Measurements from ENCODE around the gene SOX1. TPM values are rescaled to one million over a fixed set of nuclear protein-coding genes. Genes with fewer than 3 reads are reported as not detected.

The SOX1 gene
- total RNA-seq, 1 experiment from 2014 or later, result not detected

- Mint-ChIP-seq H3K36me3 (ENCODE audit: insufficient read depth, unreplicated experiment) (no peaks in the 10 kb centered on the region), H3K9me3 (ENCODE audit: unreplicated experiment) (peaks cover 14% of the 10 kb centered on the region), H3K27ac (ENCODE audit: low read depth, unreplicated experiment) (no peak overlapping the region), H3K27me3 (ENCODE audit: insufficient read depth, unreplicated experiment) (no peaks in the 10 kb centered on the region), H3K4me3 (ENCODE audit: unreplicated experiment) (no peak overlapping the region), H3K4me1 (ENCODE audit: insufficient read depth, unreplicated experiment) (no peaks in the 10 kb centered on the region)
- CTCF ChIA-PET, result no interaction called here
- TF ChIP-seq, protein P1, sequence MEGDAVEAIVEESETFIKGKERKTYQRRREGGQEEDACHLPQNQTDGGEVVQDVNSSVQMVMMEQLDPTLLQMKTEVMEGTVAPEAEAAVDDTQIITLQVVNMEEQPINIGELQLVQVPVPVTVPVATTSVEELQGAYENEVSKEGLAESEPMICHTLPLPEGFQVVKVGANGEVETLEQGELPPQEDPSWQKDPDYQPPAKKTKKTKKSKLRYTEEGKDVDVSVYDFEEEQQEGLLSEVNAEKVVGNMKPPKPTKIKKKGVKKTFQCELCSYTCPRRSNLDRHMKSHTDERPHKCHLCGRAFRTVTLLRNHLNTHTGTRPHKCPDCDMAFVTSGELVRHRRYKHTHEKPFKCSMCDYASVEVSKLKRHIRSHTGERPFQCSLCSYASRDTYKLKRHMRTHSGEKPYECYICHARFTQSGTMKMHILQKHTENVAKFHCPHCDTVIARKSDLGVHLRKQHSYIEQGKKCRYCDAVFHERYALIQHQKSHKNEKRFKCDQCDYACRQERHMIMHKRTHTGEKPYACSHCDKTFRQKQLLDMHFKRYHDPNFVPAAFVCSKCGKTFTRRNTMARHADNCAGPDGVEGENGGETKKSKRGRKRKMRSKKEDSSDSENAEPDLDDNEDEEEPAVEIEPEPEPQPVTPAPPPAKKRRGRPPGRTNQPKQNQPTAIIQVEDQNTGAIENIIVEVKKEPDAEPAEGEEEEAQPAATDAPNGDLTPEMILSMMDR (IDR thresholded peaks at IDR 0.05; ENCODE audit: unreplicated experiment), result no peak
- no peak for DNase-seq (ENCODE audit: unreplicated experiment)
- BruUV-seq (replicated peaks), result no TSS peak
- intact Hi-C loops (cut with micrococcal nuclease), result no loop called here
- POLR2A ChIA-PET, result no interaction called here
Observed at GRCh38 chr13:112058941-112059340, 8.0 kb upstream of the SOX1 start.

DNA sequence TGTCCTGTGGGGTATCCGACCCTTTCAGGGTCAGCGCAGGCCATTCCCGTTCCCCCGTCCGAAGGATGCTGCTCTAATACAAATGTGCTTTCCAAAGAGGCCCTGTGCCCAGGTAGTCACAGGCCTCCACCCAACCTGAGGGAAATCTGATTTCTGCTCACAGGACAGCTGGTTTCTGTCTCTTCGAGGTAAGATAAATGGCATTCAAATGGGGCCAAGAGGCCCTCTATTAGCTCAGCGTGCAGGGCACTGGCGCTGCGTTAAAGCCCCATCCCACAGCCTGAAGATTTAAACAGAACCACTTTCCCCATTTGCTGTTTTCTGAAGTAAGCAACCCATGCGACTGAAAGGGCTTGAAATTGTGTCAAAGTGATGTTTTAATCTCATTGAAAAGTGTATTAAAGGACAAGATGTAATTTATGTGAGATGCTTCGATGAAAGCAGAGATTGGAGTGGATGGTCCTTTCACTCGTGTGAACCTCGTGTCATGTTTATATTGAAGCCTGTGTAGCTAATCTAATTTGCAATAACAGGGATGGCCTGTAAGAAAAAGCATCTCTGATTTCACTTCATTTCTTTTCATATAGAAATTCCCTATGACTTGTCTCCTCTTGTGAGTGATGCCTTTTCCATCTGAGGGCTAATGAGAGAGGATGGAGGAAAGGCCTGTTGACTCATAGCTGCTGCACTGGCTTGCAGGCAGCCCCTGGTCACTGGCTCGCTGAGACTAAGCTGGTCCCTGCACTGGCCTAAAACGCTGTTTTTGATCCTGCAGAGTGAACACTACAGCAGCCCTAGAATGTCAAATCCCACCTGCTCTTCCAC is 7.3 kb upstream of the SOX1 start:
- ChIA-PET POLR2A (interaction anchor here (0.7 kb wide), 1 partner anchor 585 kb away, joined by 3 read pairs; no protein-coding TSS in a partner anchor), CTCF (interaction anchor here (0.6 kb wide), 2 partner anchors 18 to 528 kb away, joined by 3 to 4 read pairs; no protein-coding TSS in a partner anchor)
- no peak overlapping the region for H3K4me3 Mint-ChIP-seq (ENCODE audit: unreplicated experiment)
- DNase-seq (ENCODE audit: unreplicated experiment), result no peak
- H3K36me3 Mint-ChIP-seq (ENCODE audit: insufficient read depth, unreplicated experiment), result no peaks in the 10 kb centered on the region
- intact Hi-C loops (cut with micrococcal nuclease), result no loop called here
- TF ChIP-seq, protein P1 (IDR thresholded peaks at IDR 0.05; ENCODE audit: unreplicated experiment), result no peak
- BruUV-seq (replicated peaks), result no TSS peak
- no peaks in the 10 kb centered on the region for H3K27me3 Mint-ChIP-seq (ENCODE audit: insufficient read depth, unreplicated experiment)
- H3K9me3 Mint-ChIP-seq (ENCODE audit: unreplicated experiment), result peaks cover 14% of the 10 kb centered on the region
- H3K27ac Mint-ChIP-seq (ENCODE audit: low read depth, unreplicated experiment), result no peak overlapping the region
- H3K4me1 Mint-ChIP-seq (ENCODE audit: insufficient read depth, unreplicated experiment), result no peaks in the 10 kb centered on the region

- peaks cover 14% of the 10 kb centered on the region for H3K9me3 Mint-ChIP-seq (ENCODE audit: unreplicated experiment)
- no peak for DNase-seq (ENCODE audit: unreplicated experiment)
- H3K4me1 Mint-ChIP-seq (ENCODE audit: insufficient read depth, unreplicated experiment), result no peaks in the 10 kb centered on the region
- H3K4me3 Mint-ChIP-seq (ENCODE audit: unreplicated experiment), result no peak overlapping the region
- intact Hi-C loops (cut with micrococcal nuclease), result no loop called here
- POLR2A ChIA-PET, result interaction anchor here (0.7 kb wide), 1 partner anchor 586 kb away, joined by 3 read pairs; no protein-coding TSS in a partner anchor
- CTCF ChIA-PET, result interaction anchor here (0.6 kb wide), 1 partner anchor 17 kb away, joined by 4 read pairs; no protein-coding TSS in a partner anchor
- BruUV-seq (replicated peaks), result no TSS peak
- H3K27me3 Mint-ChIP-seq (ENCODE audit: insufficient read depth, unreplicated experiment), result no peaks in the 10 kb centered on the region
- H3K27ac Mint-ChIP-seq (ENCODE audit: low read depth, unreplicated experiment), result no peak overlapping the region
- TF ChIP-seq, protein P1 (IDR thresholded peaks at IDR 0.05; ENCODE audit: unreplicated experiment), result no peak
- H3K36me3 Mint-ChIP-seq (ENCODE audit: insufficient read depth, unreplicated experiment), result no peaks in the 10 kb centered on the region
Observed at GRCh38 chr13:112060282-112060830, 6.6 kb upstream of the SOX1 start.

GRCh38 chr13:112060899-112061366 is 6.0 kb upstream of the SOX1 start:
- H3K9me3 Mint-ChIP-seq (ENCODE audit: unreplicated experiment), result peaks cover 14% of the 10 kb centered on the region
- intact Hi-C loops (cut with micrococcal nuclease), result no loop called here
- no peaks in the 10 kb centered on the region for H3K27me3 Mint-ChIP-seq (ENCODE audit: insufficient read depth, unreplicated experiment)
- POLR2A ChIA-PET, result no interaction called here
- H3K27ac Mint-ChIP-seq (ENCODE audit: low read depth, unreplicated experiment), result no peak overlapping the region
- no peaks in the 10 kb centered on the region for H3K4me1 Mint-ChIP-seq (ENCODE audit: insufficient read depth, unreplicated experiment)
- no TSS peak for BruUV-seq (replicated peaks)
- CTCF ChIA-PET, result interaction anchor here (0.6 kb wide), 1 partner anchor 186 kb away, joined by 3 read pairs; no protein-coding TSS in a partner anchor
- H3K4me3 Mint-ChIP-seq (ENCODE audit: unreplicated experiment), result no peak overlapping the region
- TF ChIP-seq, protein P1 (IDR thresholded peaks at IDR 0.05; ENCODE audit: unreplicated experiment), result no peak
- DNase-seq (ENCODE audit: unreplicated experiment), result no peak
- H3K36me3 Mint-ChIP-seq (ENCODE audit: insufficient read depth, unreplicated experiment), result no peaks in the 10 kb centered on the region
